ENCODE results near the gene FGF14.

The FGF14 gene

DNA sequence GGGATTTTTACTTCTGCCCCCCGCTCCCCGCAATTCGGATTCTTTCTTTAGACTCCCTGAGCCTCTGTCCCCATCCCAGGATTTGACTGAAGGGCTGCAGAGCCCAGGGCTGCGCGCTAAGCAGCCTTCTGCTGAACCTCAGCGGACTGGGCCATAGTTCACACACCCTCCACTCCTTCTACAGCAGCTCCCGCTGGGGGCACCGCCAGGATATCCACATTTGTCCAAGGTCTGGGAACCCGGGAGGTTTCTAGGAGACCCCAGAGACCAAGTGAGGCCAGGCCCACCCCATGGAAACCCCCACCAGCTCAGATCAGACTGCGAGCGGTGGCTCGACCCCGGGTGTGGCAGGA is 486.1 kb downstream of the FGF14 start:
- Mint-ChIP-seq H3K27ac (no peak overlapping the region), H3K4me1 (peaks cover 7% of the 10 kb centered on the region), H3K9me3 (no peaks in the 10 kb centered on the region), H3K4me3 (peak overlapping the region; percentile 14), H3K27me3 (ENCODE audit: low read depth, poor library complexity) (peaks cover 86% of the 10 kb centered on the region), H3K36me3 (ENCODE audit: low read depth) (no peaks in the 10 kb centered on the region)
- TF ChIP-seq, protein P1, sequence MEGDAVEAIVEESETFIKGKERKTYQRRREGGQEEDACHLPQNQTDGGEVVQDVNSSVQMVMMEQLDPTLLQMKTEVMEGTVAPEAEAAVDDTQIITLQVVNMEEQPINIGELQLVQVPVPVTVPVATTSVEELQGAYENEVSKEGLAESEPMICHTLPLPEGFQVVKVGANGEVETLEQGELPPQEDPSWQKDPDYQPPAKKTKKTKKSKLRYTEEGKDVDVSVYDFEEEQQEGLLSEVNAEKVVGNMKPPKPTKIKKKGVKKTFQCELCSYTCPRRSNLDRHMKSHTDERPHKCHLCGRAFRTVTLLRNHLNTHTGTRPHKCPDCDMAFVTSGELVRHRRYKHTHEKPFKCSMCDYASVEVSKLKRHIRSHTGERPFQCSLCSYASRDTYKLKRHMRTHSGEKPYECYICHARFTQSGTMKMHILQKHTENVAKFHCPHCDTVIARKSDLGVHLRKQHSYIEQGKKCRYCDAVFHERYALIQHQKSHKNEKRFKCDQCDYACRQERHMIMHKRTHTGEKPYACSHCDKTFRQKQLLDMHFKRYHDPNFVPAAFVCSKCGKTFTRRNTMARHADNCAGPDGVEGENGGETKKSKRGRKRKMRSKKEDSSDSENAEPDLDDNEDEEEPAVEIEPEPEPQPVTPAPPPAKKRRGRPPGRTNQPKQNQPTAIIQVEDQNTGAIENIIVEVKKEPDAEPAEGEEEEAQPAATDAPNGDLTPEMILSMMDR (IDR thresholded peaks at IDR 0.05), result no peak
- DNase-seq, result no peak

DNA sequence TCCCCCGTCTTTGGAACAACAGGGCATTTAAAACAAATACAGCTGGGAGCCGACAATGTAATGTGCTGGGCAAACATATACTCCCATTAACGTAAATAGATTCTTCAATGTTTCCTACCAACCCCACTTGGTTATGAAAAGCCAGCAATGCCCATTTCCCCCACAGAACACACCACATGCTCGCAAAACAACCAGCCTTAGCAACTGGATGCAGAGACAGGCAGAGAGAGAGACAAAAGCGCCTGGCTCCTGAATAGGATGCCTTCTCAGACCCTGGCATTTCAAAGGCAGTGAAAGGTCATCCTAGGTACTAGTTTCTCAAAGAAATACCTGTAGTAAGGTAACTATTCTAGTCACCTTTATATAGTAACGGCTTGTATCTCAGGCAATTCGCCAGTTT is 486.5 kb downstream of the FGF14 start:
- peaks cover 7% of the 10 kb centered on the region for H3K4me1 Mint-ChIP-seq
- H3K36me3 Mint-ChIP-seq (ENCODE audit: low read depth), result no peaks in the 10 kb centered on the region
- TF ChIP-seq, protein P1 (IDR thresholded peaks at IDR 0.05), result no peak
- H3K4me3 Mint-ChIP-seq, result peak overlapping the region; percentile 14
- H3K27ac Mint-ChIP-seq, result no peak overlapping the region
- H3K27me3 Mint-ChIP-seq (ENCODE audit: low read depth, poor library complexity), result peaks cover 85% of the 10 kb centered on the region
- DNase-seq, result no peak
- no peaks in the 10 kb centered on the region for H3K9me3 Mint-ChIP-seq

DNA sequence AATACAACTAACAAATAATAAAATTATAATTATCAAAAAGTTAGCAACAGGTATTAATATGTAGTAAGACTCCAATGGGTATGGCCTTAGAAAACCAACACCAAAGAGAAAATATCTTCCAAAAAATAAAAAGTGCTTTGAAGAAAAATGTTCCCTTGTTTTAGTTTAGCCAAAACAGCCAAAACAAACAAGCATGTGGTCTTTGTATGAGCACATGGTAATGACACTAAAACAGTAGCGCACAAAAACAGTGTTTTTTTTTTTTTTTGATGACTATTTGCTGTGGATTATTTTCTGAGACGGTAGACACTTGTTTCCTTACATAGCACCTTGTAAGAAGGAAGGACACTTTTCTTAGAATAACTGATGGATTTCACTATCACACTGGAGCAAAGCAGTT is 490.1 kb downstream of the FGF14 start:
- TF ChIP-seq, protein P1 (IDR thresholded peaks at IDR 0.05), result no peak
- H3K36me3 Mint-ChIP-seq (ENCODE audit: low read depth), result no peaks in the 10 kb centered on the region
- H3K4me1 Mint-ChIP-seq, result no peaks in the 10 kb centered on the region
- no peak for DNase-seq
- no peak overlapping the region for H3K27ac Mint-ChIP-seq
- H3K27me3 Mint-ChIP-seq (ENCODE audit: low read depth, poor library complexity), result peaks cover 54% of the 10 kb centered on the region
- no peak overlapping the region for H3K4me3 Mint-ChIP-seq
- H3K9me3 Mint-ChIP-seq, result no peaks in the 10 kb centered on the region

DNA sequence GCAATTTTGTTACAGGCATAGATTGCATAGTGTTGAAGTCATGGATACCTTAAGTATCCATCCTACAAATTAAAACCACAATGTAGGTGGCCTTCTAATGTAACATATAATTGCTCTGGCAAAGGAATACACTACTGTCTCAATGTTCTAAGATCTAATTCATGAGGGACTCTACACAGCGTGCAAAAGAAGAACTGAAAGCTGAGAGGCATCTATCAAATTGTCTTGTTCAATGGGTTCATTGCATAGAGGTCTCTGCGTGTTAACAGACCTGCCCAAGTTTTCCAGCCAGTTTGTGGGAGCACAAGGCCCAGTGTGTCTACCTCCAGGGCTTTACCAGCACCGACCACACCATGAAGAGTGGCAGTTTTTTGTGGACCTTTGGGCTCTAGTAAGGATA is 498.0 kb downstream of the FGF14 start:
- peaks cover 32% of the 10 kb centered on the region for H3K27me3 Mint-ChIP-seq (ENCODE audit: low read depth, poor library complexity)
- no peak overlapping the region for H3K27ac Mint-ChIP-seq
- H3K9me3 Mint-ChIP-seq, result no peaks in the 10 kb centered on the region
- TF ChIP-seq, protein P1 (IDR thresholded peaks at IDR 0.05), result no peak
- H3K4me3 Mint-ChIP-seq, result no peak overlapping the region
- DNase-seq, result no peak
- H3K4me1 Mint-ChIP-seq, result no peaks in the 10 kb centered on the region
- no peaks in the 10 kb centered on the region for H3K36me3 Mint-ChIP-seq (ENCODE audit: low read depth)

DNA sequence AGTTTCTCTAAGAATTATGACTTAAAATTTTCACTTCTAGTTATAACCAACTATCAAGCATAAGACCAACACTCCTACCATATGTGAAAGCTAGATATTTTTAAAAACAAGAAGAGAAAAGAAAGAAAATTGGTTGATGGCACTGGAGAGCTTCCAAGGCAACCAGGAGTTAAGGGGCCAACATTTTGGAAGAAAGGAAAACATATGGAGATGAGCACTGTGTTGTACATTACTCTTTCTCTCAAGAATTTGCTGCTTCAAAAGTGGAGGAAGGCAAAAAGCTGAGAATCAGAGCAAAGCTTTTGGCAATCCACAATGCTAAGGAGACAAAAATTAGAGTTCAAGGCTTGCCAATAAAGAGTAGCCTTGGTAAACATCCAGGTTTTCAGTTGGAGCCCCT is 503.2 kb downstream of the FGF14 start:
- Mint-ChIP-seq H3K9me3 (no peaks in the 10 kb centered on the region), H3K27ac (no peak overlapping the region), H3K4me3 (no peak overlapping the region), H3K27me3 (ENCODE audit: low read depth, poor library complexity) (peaks cover 23% of the 10 kb centered on the region), H3K4me1 (no peaks in the 10 kb centered on the region), H3K36me3 (ENCODE audit: low read depth) (no peaks in the 10 kb centered on the region)
- no peak for DNase-seq
- TF ChIP-seq, protein P1 (IDR thresholded peaks at IDR 0.05), result no peak

DNA sequence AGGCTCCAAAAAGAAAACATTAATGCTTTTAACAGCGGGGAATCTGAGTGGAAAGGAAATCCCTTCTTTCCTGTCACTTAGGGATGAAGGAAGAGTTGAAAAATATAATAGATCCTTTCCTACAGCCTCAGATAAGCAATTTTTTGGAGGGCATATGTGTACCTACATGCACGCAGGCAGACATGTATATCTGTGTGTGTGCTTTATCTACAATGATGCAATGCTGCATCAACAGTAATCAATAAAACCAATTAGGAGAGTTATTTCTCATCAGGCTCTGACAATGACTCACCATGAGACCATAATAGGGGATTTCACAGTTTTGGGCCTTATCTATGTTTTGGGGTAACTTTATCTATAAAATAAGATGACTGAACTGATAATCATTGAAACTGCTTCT is 505.3 kb downstream of the FGF14 start:
- Mint-ChIP-seq H3K27ac (no peak overlapping the region), H3K9me3 (no peaks in the 10 kb centered on the region), H3K36me3 (ENCODE audit: low read depth) (no peaks in the 10 kb centered on the region), H3K4me3 (no peak overlapping the region), H3K4me1 (no peaks in the 10 kb centered on the region), H3K27me3 (ENCODE audit: low read depth, poor library complexity) (peaks cover 14% of the 10 kb centered on the region)
- TF ChIP-seq, protein P1 (IDR thresholded peaks at IDR 0.05), result no peak
- DNase-seq, result no peak
